H9 (cell line): Measurements from ENCODE around the gene ENG. TPM values are rescaled to one million over a fixed set of nuclear protein-coding genes. Genes with fewer than 3 reads are reported as not detected.

Source experiments
- DNase-seq: peaks from one replicate; pipeline ENCODE4 v3.0.0-alpha.2; 2017
- H2AFZ ChIP-seq: one replicate; pipeline ENCODE4 v1.6.1; 2013; ENCODE audit warnings: mild to moderate bottlenecking, low read length, control low read depth, moderate library complexity
- H2AK5ac ChIP-seq: 2 replicates; pipeline ENCODE4 v1.6.1; 2013; ENCODE audit warnings: low read length, control low read depth, mixed read lengths; ENCODE audit not compliant: insufficient read length
- H2BK120ac ChIP-seq: one replicate; pipeline ENCODE4 v1.6.1; 2013; ENCODE audit warnings: low read depth, mild to moderate bottlenecking, low read length, control low read depth, inconsistent platforms; ENCODE audit not compliant: poor library complexity, severe bottlenecking
- H2BK12ac ChIP-seq: 2 replicates; pipeline ENCODE4 v1.6.1; 2013; ENCODE audit warnings: low read length, control low read depth, mixed read lengths, low read depth; ENCODE audit not compliant: insufficient read length
- H2BK15ac ChIP-seq: 2 replicates; pipeline ENCODE4 v1.6.1; 2013; ENCODE audit warnings: low read depth, low read length, control low read depth
- H2BK20ac ChIP-seq: one replicate; pipeline ENCODE4 v1.6.1; 2013; ENCODE audit warnings: low read depth, mild to moderate bottlenecking, low read length, control low read depth, inconsistent platforms; ENCODE audit not compliant: poor library complexity, severe bottlenecking
- H2BK5ac ChIP-seq: 2 replicates; pipeline ENCODE4 v1.6.1; 2013; ENCODE audit warnings: low read length, control low read depth, mixed read lengths; ENCODE audit not compliant: insufficient read length
- H3K14ac ChIP-seq: 2 replicates; pipeline ENCODE4 v1.6.1; 2013; ENCODE audit warnings: low read length, control low read depth; ENCODE audit not compliant: insufficient read depth
- H3K18ac ChIP-seq: 2 replicates; pipeline ENCODE4 v1.6.1; 2013; ENCODE audit warnings: low read depth, mild to moderate bottlenecking, mixed read lengths, low read length, control low read depth; ENCODE audit not compliant: insufficient read length
- H3K23ac ChIP-seq: 2 replicates; pipeline ENCODE4 v1.6.1; 2013; ENCODE audit warnings: low read length, control low read depth, mixed read lengths, low read depth; ENCODE audit not compliant: insufficient read length
- H3K23me2 ChIP-seq: 2 replicates; pipeline ENCODE4 v1.6.1; 2013; ENCODE audit warnings: low read depth, mild to moderate bottlenecking, mixed read lengths, low read length, control low read depth; ENCODE audit not compliant: insufficient read length, poor library complexity, severe bottlenecking
- H3K27ac ChIP-seq: 2 replicates; pipeline ENCODE4 v1.5.1; 2013; ENCODE audit warnings: low read length, control low read depth, mixed read lengths, low read depth; ENCODE audit not compliant: insufficient read length
- H3K27me3 ChIP-seq: 2 replicates; pipeline ENCODE4 v1.6.1; 2013; ENCODE audit warnings: low read length, control low read depth, inconsistent platforms; ENCODE audit not compliant: insufficient read depth
- H3K4ac ChIP-seq: 2 replicates; pipeline ENCODE4 v1.6.1; 2013; ENCODE audit warnings: low read depth, mild to moderate bottlenecking, control low read depth, inconsistent platforms, low read length, moderate library complexity
- H3K4me1 ChIP-seq: 2 replicates; pipeline ENCODE4 v1.6.1; 2013; ENCODE audit warnings: low read length, control low read depth, inconsistent platforms; ENCODE audit not compliant: insufficient read depth
- H3K4me2 ChIP-seq: 2 replicates; pipeline ENCODE4 v1.6.1; 2013; ENCODE audit warnings: low read length, control low read depth, mixed read lengths; ENCODE audit not compliant: insufficient read length, insufficient read depth
- H3K56ac ChIP-seq: 2 replicates; pipeline ENCODE4 v1.6.1; 2013; ENCODE audit warnings: low read depth, mild to moderate bottlenecking, mixed read lengths, low read length, control low read depth; ENCODE audit not compliant: insufficient read length
- H3K79me1 ChIP-seq: 2 replicates; pipeline ENCODE4 v1.6.1; 2013; ENCODE audit warnings: low read depth, mild to moderate bottlenecking, moderate library complexity, low read length, control low read depth, inconsistent platforms; ENCODE audit not compliant: insufficient read depth, poor library complexity, severe bottlenecking
- H3K79me2 ChIP-seq: 2 replicates; pipeline ENCODE4 v1.6.1; 2013; ENCODE audit warnings: low read length, control low read depth, inconsistent platforms; ENCODE audit not compliant: insufficient read depth
- H3K9ac ChIP-seq: 2 replicates; pipeline ENCODE4 v1.6.1; 2013; ENCODE audit warnings: low read length, control low read depth, mixed read lengths; ENCODE audit not compliant: insufficient read length; ENCODE audit errors: extremely low read depth
- H3K9me3 ChIP-seq: one replicate; pipeline ENCODE4 v1.6.1; 2013; ENCODE audit warnings: low read depth, low read length, inconsistent platforms; ENCODE audit not compliant: control insufficient read depth
- H3T11ph ChIP-seq: one replicate; pipeline ENCODE4 v1.6.1; 2013; ENCODE audit warnings: mild to moderate bottlenecking, low read length, control low read depth, inconsistent platforms
- H4K20me1 ChIP-seq: one replicate; pipeline ENCODE4 v1.6.1; 2013; ENCODE audit not compliant: control insufficient read depth, insufficient read length, insufficient read depth
- H4K5ac ChIP-seq: 2 replicates; pipeline ENCODE4 v1.6.1; 2013; ENCODE audit warnings: low read depth, mild to moderate bottlenecking, mixed read lengths, low read length, control low read depth; ENCODE audit not compliant: insufficient read length
- H4K8ac ChIP-seq: replicated peaks from 2 replicates; pipeline ENCODE4 v1.6.1; 2013; ENCODE audit warnings: low read length, control low read depth, mixed read lengths, low read depth; ENCODE audit not compliant: insufficient read length
- H4K91ac ChIP-seq: 2 replicates; pipeline ENCODE4 v1.6.1; 2013; ENCODE audit warnings: low read depth, mild to moderate bottlenecking, moderate library complexity, mixed read lengths, low read length, control low read depth; ENCODE audit not compliant: insufficient read length
- H3K27ac Mint-ChIP-seq, 3 experiments: 2 replicates in 2 of 3; 3 replicates in 1 of 3; pipeline ENCODE4 v1.8.0; 2020 to 2021; ENCODE audit warnings: mixed read lengths in 3 of 3, mild to moderate bottlenecking in 1 of 3, moderate library complexity in 1 of 3
- H3K27me3 Mint-ChIP-seq: 2 replicates; pipeline ENCODE4 v1.8.0; 2021; ENCODE audit warnings: low read depth, mild to moderate bottlenecking, moderate library complexity, mixed read lengths
- H3K36me3 Mint-ChIP-seq, 3 experiments: 2 replicates in 2 of 3; 3 replicates in 1 of 3; pipeline ENCODE4 v1.8.0; 2020 to 2021; ENCODE audit warnings: low read depth in 3 of 3, mixed read lengths in 3 of 3; ENCODE audit not compliant: insufficient read depth in 1 of 3
- H3K4me1 Mint-ChIP-seq, 2 experiments: 2 replicates each; pipeline ENCODE4 v1.8.0; 2020; ENCODE audit warnings: mixed read lengths in 2 of 2
- H3K4me3 Mint-ChIP-seq, 2 experiments: 2 replicates in 1 of 2; 3 replicates in 1 of 2; pipeline ENCODE4 v1.8.0; 2020 to 2021; ENCODE audit warnings: mild to moderate bottlenecking in 2 of 2, mixed read lengths in 2 of 2, moderate library complexity in 1 of 2
- H3K9me3 Mint-ChIP-seq, 2 experiments: 2 replicates in 1 of 2; 3 replicates in 1 of 2; pipeline ENCODE4 v1.8.0; 2020; ENCODE audit warnings: mild to moderate bottlenecking in 2 of 2, mixed read lengths in 2 of 2, moderate library complexity in 1 of 2
- WGBS: extraction: QIAGEN DNeasy Blood & Tissue Kit; methylation state at CpG from one replicate; pipeline ENCODE4 v1.1.7; 2013; ENCODE audit warnings: missing lambda C conversion rate, low lambda C conversion rate, mixed read lengths; ENCODE audit not compliant: insufficient read length; ENCODE audit errors: extremely low coverage; 5-methylcytosine and 5-hydroxymethylcytosine counted together
- microRNA-seq: library from miRNA; unstranded; fragments of <30 nt; microRNA quantifications from one replicate; pipeline ENCODE4, GENCODE V29; 2020; ENCODE audit warnings: borderline microRNAs expressed
- total RNA-seq: library from RNA; stranded (reverse); gene quantifications from 2 replicates; pipeline ENCODE4 v1.2.1, GENCODE V29; 2021
- TF ChIP-seq, protein P1 (sequence below): fragments of 200-600 bp; sonication (generic); conservative IDR thresholded peaks from 3 replicates; pipeline ENCODE4 v1.8.0; 2021; ENCODE audit warnings: antibody characterized with exemption, mild to moderate bottlenecking

The ENG gene
- total RNA-seq, 1 experiment from 2014 or later = 2.1 TPM

DNA sequence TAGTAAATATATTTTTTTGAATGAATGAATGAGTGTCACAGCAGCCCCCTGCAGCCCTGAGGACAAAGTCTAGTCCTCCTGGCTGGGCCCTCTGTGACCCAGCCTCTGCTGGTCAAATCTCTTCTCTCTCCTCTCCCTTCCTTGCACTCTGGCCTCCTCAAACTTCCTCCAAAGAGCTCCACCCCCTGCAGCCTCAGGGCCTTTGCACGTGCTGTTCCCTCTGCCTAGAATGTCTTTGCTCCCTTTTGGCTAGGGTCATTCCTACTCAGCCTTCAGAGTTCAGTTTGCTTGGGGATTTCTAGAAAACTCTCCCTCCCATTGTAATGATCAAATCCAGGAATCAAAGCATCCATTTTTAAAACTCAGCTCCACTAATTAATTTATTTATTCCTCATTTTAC is 89.0 kb downstream of the ENG start:
- no peak overlapping the region for H3K9ac ChIP-seq
- H4K91ac ChIP-seq = no peak overlapping the region
- H3K4me3 Mint-ChIP-seq = no peak overlapping the region
- no peak overlapping the region for H2BK20ac ChIP-seq
- peaks cover 11% of the 10 kb centered on the region for H3K4me1 ChIP-seq
- no peak overlapping the region for H2AK5ac ChIP-seq
- no peak overlapping the region for H3K14ac ChIP-seq
- H3K27ac Mint-ChIP-seq = no peak overlapping the region; a peak in 1 of 7 replicates
- H3K9me3 ChIP-seq = no peaks in the 10 kb centered on the region
- H3K23me2 ChIP-seq = no peaks in the 10 kb centered on the region
- H3K79me2 ChIP-seq = no peaks in the 10 kb centered on the region
- H3K27me3 Mint-ChIP-seq = peaks cover 10% of the 10 kb centered on the region
- H3K56ac ChIP-seq = no peak overlapping the region
- no peak overlapping the region for H3K4ac ChIP-seq
- no peak overlapping the region for H3K27ac ChIP-seq
- no peak overlapping the region for H3K23ac ChIP-seq
- H2BK120ac ChIP-seq = no peak overlapping the region
- no peaks in the 10 kb centered on the region for H3K27me3 ChIP-seq
- H2BK12ac ChIP-seq = no peak overlapping the region
- no CpG with 5 or more reads among the region's 1 CpG for whole genome bisulfite sequencing
- H3K18ac ChIP-seq = no peak overlapping the region
- DNase-seq = no peak
- no peaks in the 10 kb centered on the region for H3K79me1 ChIP-seq
- no peak overlapping the region for H3K4me2 ChIP-seq
- H2AFZ ChIP-seq = no peak overlapping the region
- no peak overlapping the region for H4K5ac ChIP-seq
- H4K20me1 ChIP-seq = no peaks in the 10 kb centered on the region
- no peak overlapping the region for H2BK5ac ChIP-seq
- TF ChIP-seq, protein P1, sequence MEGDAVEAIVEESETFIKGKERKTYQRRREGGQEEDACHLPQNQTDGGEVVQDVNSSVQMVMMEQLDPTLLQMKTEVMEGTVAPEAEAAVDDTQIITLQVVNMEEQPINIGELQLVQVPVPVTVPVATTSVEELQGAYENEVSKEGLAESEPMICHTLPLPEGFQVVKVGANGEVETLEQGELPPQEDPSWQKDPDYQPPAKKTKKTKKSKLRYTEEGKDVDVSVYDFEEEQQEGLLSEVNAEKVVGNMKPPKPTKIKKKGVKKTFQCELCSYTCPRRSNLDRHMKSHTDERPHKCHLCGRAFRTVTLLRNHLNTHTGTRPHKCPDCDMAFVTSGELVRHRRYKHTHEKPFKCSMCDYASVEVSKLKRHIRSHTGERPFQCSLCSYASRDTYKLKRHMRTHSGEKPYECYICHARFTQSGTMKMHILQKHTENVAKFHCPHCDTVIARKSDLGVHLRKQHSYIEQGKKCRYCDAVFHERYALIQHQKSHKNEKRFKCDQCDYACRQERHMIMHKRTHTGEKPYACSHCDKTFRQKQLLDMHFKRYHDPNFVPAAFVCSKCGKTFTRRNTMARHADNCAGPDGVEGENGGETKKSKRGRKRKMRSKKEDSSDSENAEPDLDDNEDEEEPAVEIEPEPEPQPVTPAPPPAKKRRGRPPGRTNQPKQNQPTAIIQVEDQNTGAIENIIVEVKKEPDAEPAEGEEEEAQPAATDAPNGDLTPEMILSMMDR = no peak
- no peaks in the 10 kb centered on the region for H3K36me3 Mint-ChIP-seq
- H3K4me1 Mint-ChIP-seq = peaks cover 46 to 60% of the 10 kb centered on the region in 2 experiments
- no peak overlapping the region for H4K8ac ChIP-seq
- no peaks in the 10 kb centered on the region; a peak in 1 of 5 replicates for H3K9me3 Mint-ChIP-seq
- no peak overlapping the region for H2BK15ac ChIP-seq
- H3T11ph ChIP-seq = no peak overlapping the region

Small RNA genes lying within 50 kb of the gene (microRNA-seq; reads per million reads assigned to microRNA genes)
- gene MIR2861 = not detected
- gene MIR3960 = not detected
- gene MIR4672 = not detected

Other genes starting within 250 kb of the ENG start
- 22.1 and 22.3 TPM in 2 replicates for gene STXBP1, start 242.4 kb downstream of the ENG start, total RNA-seq
- gene CFAP157, start 147.7 kb downstream of the ENG start, total RNA-seq = 0.15 and 0.22 TPM in 2 replicates
- gene PTRH1, start 139.0 kb downstream of the ENG start, total RNA-seq = 10.6 and 10.9 TPM in 2 replicates
- gene TTC16, start 138.6 kb downstream of the ENG start, total RNA-seq = not detected in 2 replicates
- 13.2 and 16.3 TPM in 2 replicates for gene TOR2A, start 119.4 kb downstream of the ENG start, total RNA-seq
- 1.3 and 1.7 TPM in 2 replicates for gene SH2D3C, start 76.0 kb downstream of the ENG start, total RNA-seq
- 85.7 and 87.8 TPM in 2 replicates for gene CDK9, start 68.6 kb downstream of the ENG start, total RNA-seq
- gene FPGS, start 51.8 kb downstream of the ENG start, total RNA-seq = 68.4 TPM in 2 replicates
- gene AK1, start 23.0 kb upstream of the ENG start, total RNA-seq = 31.6 and 41.9 TPM in 2 replicates
- gene ST6GALNAC6, start 44.9 kb upstream of the ENG start, total RNA-seq = 29.8 and 30.2 TPM in 2 replicates
- 15.4 and 16.5 TPM in 2 replicates for gene ST6GALNAC4, start 62.4 kb upstream of the ENG start, total RNA-seq
- gene PIP5KL1, start 76.1 kb upstream of the ENG start, total RNA-seq = 9.0 and 11.6 TPM in 2 replicates
- gene DPM2, start 83.2 kb upstream of the ENG start, total RNA-seq = 44.7 and 46.1 TPM in 2 replicates
- 52.3 and 59.5 TPM in 2 replicates for gene EEIG1, start 126.3 kb upstream of the ENG start, total RNA-seq
- 6.3 TPM in 2 replicates for gene NAIF1, start 212.7 kb upstream of the ENG start, total RNA-seq
- 16.0 and 16.9 TPM in 2 replicates for gene SLC25A25, start 213.6 kb upstream of the ENG start, total RNA-seq